K562 (cell line): Measurements from ENCODE around the gene TNFRSF18. TPM values are rescaled to one million over a fixed set of nuclear protein-coding genes. Genes with fewer than 3 reads are reported as not detected.

Experiments
- CBFA2T3 ChIP-seq: fragments of 450-650 bp; IDR thresholded peaks from 2 replicates; pipeline ENCODE4 v1.6.1; 2017
- DPF2 ChIP-seq: fragments of 450-650 bp; IDR thresholded peaks from 2 replicates; pipeline ENCODE4 v1.6.1; 2016
- EP300 ChIP-seq: IDR thresholded peaks from 2 replicates; pipeline ENCODE4 v1.6.1; 2012; ENCODE audit warnings: low read length, improper control_type of control experiment
- GABPA ChIP-seq: fragments of 200-800 bp; sonication (Bioruptor generic); conservative IDR thresholded peaks from 2 replicates; pipeline ENCODE4 v1.6.1; 2016; ENCODE audit warnings: low read depth, missing genetic modification characterization, missing compliant biosample characterization
- GABPB1 ChIP-seq: sonication (generic); formaldehyde crosslinking; IDR thresholded peaks from 2 replicates; pipeline ENCODE4 v1.8.0; 2022; ENCODE audit warnings: mild to moderate bottlenecking, missing genetic modification reagents
- GTF2E2 ChIP-seq: fragments of 200-800 bp; sonication (Bioruptor generic); IDR thresholded peaks from 2 replicates; pipeline ENCODE4 v1.6.1; 2016; ENCODE audit warnings: missing genetic modification characterization, missing compliant biosample characterization
- HIVEP1 ChIP-seq: fragments of 250-450 bp; sonication (Bioruptor Pico); IDR thresholded peaks from 2 replicates; pipeline ENCODE4 v1.4.0; 2020; ENCODE audit warnings: mild to moderate bottlenecking
- JUND ChIP-seq, 2 experiments: IDR thresholded peaks; 2 replicates in 1 of 2; 3 replicates in 1 of 2; pipeline ENCODE4 v1.6.1; 2011; ENCODE audit warnings: borderline replicate concordance in 2 of 2, low read depth in 2 of 2, low read length in 2 of 2, improper control_type of control experiment in 1 of 2, missing biosample characterization in 1 of 2, missing genetic modification characterization in 1 of 2, missing genetic modification reagents in 1 of 2
- LARP7 ChIP-seq: fragments of 450-650 bp; IDR thresholded peaks from 2 replicates; pipeline ENCODE4 v1.6.1; 2016
- MBD2 ChIP-seq: sonication (generic); IDR thresholded peaks from 2 replicates; pipeline ENCODE4 v1.6.1; 2016; ENCODE audit warnings: low read depth, borderline replicate concordance
- NBN ChIP-seq: fragments of 450-650 bp; IDR thresholded peaks from 2 replicates; pipeline ENCODE4 v1.6.1; 2016; ENCODE audit warnings: low read depth, mild to moderate bottlenecking
- OTX1 ChIP-seq: fragments of 450-650 bp; formaldehyde crosslinking; IDR thresholded peaks from 2 replicates; pipeline ENCODE4 v1.4.0; 2022; ENCODE audit warnings: mild to moderate bottlenecking
- PHB2 ChIP-seq: fragments of 450-650 bp; IDR thresholded peaks from 2 replicates; pipeline ENCODE4 v1.6.1; 2017; ENCODE audit warnings: low read depth
- PHTF2 ChIP-seq: fragments of 250-450 bp; sonication (Bioruptor Pico); IDR thresholded peaks from 2 replicates; pipeline ENCODE4 v1.5.0; 2021; ENCODE audit warnings: mild to moderate bottlenecking
- SIN3A ChIP-seq, 2 experiments: fragments of 150-350 bp in 1 of 2; IDR thresholded peaks; 2 replicates each; pipeline ENCODE4 v1.6.1; 2011 to 2016; ENCODE audit warnings: borderline replicate concordance in 2 of 2, low read depth in 2 of 2, low read length in 2 of 2, mild to moderate bottlenecking in 2 of 2, moderate library complexity in 2 of 2; ENCODE audit not compliant: control insufficient read depth in 1 of 2
- SMARCA4 ChIP-seq: fragments of 450-650 bp; IDR thresholded peaks from 2 replicates; pipeline ENCODE4 v1.6.1; 2016
- TEAD4 ChIP-seq, 2 experiments: sonication (generic) in 1 of 2; formaldehyde crosslinking in 1 of 2; IDR thresholded peaks; 2 replicates each; pipeline versions ENCODE4 v1.6.1 to v1.8.0; 2012 to 2022; ENCODE audit warnings: borderline replicate concordance in 1 of 2, inconsistent platforms in 1 of 2, low read length in 1 of 2, mild to moderate bottlenecking in 1 of 2, missing genetic modification reagents in 1 of 2
- TFAM ChIP-seq: fragments of 250-450 bp; sonication (Bioruptor Pico); conservative IDR thresholded peaks from 2 replicates; pipeline ENCODE4 v1.5.0; 2021; ENCODE audit warnings: mild to moderate bottlenecking, moderate library complexity
- ZNF830 ChIP-seq: fragments of 250-450 bp; sonication (Bioruptor Pico); IDR thresholded peaks from 2 replicates; pipeline ENCODE4 v1.5.0; 2021; ENCODE audit warnings: mild to moderate bottlenecking
- polyA plus RNA-seq, 8 experiments: library from polyadenylated mRNA; depleted of rRNA in 4 of 8; stranded (reverse) in 5 of 8; unstranded in 3 of 8; fragments of >200 nt; fragmentation: Nextera tagmentation in 2 of 8; fragmentation: Illumina TruSeq in 1 of 8; extraction: Ambion mirVana in 2 of 8; extraction: Trizol in 1 of 8; gene quantifications; 2 replicates each; pipeline versions ENCODE4 v1.2.1 to v1.2.3, GENCODE V29; 2011 to 2014; ENCODE audit warnings: inconsistent platforms in 1 of 8, missing spikeins in 1 of 8
- total RNA-seq, 7 experiments: library from RNA; depleted of rRNA in 6 of 7; stranded (reverse); fragments of >200 nt in 6 of 7; fragmentation: Illumina TruSeq in 2 of 7; extraction: Trizol in 2 of 7; gene quantifications; 2 replicates each; pipeline versions ENCODE4 v1.2.1 to v1.2.3, GENCODE V29; 2011 to 2021; ENCODE audit warnings: low replicate concordance in 1 of 7
- TF ChIP-seq, protein P1 (sequence below): fragments of 450-650 bp; IDR thresholded peaks from 2 replicates; pipeline ENCODE4 v1.6.1; 2018; ENCODE audit warnings: mild to moderate bottlenecking, low read depth; ENCODE audit not compliant: partially characterized antibody
- TF ChIP-seq, protein P2 (sequence below): sonication (generic); formaldehyde crosslinking; IDR thresholded peaks from 2 replicates; pipeline ENCODE4 v1.8.0; 2023; ENCODE audit warnings: mild to moderate bottlenecking, missing genetic modification reagents
- TF ChIP-seq, protein P3 (sequence below): fragments of 450-650 bp; IDR thresholded peaks from 2 replicates; pipeline ENCODE4 v1.6.1; 2017; ENCODE audit warnings: mild to moderate bottlenecking, moderate library complexity

The TNFRSF18 gene
- total and polyA plus RNA-seq, 9 of the 15 experiments (the other 6 are each of a cell fraction or from before 2014, with no cell fraction given): 0.24 to 0.27 TPM; not detected in 7

DNA sequence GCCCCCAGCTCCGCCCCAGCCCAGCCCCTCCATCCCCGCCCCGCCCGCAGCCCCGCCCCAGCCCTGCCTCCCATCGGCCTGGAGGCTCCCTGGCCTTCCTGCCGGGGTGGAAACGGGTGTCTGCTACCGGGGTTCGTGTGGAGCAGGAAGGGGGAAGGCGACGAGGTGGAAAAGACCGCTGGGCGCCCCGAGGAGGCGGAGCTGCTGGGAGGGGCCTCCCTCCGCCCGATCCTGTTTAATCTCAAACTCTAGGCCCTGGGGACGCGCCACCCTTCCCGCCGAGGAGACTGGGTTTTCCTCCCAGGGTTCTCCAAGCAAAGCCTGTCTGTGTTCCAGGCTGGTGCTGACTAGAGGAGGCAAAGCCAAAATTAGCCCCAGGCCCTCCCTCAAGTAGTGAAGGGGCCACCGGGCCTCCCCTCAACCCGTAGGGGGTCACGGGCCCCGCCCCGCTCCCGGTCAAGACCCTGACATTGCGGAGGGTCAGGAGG lies 48.9 kb downstream of the TNFRSF18 start (continued):
- TF ChIP-seq DPF2: peak; percentile 25; the same call in 1 of the 2 replicates
- TF ChIP-seq, protein P1, sequence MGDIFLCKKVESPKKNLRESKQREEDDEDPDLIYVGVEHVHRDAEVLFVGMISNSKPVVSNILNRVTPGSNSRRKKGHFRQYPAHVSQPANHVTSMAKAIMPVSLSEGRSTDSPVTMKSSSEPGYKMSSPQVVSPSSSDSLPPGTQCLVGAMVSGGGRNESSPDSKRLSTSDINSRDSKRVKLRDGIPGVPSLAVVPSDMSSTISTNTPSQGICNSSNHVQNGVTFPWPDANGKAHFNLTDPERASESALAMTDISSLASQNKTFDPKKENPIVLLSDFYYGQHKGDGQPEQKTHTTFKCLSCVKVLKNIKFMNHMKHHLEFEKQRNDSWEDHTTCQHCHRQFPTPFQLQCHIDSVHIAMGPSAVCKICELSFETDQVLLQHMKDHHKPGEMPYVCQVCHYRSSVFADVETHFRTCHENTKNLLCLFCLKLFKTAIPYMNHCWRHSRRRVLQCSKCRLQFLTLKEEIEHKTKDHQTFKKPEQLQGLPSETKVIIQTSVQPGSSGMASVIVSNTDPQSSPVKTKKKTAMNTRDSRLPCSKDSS: no peak
- 0 out of 4 replicates have a peak, but pooled peaks have one; percentile 21 to 31 for TF ChIP-seq SIN3A (IDR thresholded peaks at IDR 0.05; ENCODE audit: borderline replicate concordance in 2 of 2, control insufficient read depth in 1 of 2, low read depth in 2 of 2, low read length in 2 of 2)
- 0 out of 2 replicates have a peak, but pooled peaks have one; percentile 25 for TF ChIP-seq EP300
- TF ChIP-seq OTX1 (CRISPR knock-in tag): peak; percentile 71; the same call in 1 of the 2 replicates
- peak; percentile 96; the same call in 1 of the 2 replicates for TF ChIP-seq ZNF830
- TF ChIP-seq PHB2: no peak
- TF ChIP-seq, protein P2, sequence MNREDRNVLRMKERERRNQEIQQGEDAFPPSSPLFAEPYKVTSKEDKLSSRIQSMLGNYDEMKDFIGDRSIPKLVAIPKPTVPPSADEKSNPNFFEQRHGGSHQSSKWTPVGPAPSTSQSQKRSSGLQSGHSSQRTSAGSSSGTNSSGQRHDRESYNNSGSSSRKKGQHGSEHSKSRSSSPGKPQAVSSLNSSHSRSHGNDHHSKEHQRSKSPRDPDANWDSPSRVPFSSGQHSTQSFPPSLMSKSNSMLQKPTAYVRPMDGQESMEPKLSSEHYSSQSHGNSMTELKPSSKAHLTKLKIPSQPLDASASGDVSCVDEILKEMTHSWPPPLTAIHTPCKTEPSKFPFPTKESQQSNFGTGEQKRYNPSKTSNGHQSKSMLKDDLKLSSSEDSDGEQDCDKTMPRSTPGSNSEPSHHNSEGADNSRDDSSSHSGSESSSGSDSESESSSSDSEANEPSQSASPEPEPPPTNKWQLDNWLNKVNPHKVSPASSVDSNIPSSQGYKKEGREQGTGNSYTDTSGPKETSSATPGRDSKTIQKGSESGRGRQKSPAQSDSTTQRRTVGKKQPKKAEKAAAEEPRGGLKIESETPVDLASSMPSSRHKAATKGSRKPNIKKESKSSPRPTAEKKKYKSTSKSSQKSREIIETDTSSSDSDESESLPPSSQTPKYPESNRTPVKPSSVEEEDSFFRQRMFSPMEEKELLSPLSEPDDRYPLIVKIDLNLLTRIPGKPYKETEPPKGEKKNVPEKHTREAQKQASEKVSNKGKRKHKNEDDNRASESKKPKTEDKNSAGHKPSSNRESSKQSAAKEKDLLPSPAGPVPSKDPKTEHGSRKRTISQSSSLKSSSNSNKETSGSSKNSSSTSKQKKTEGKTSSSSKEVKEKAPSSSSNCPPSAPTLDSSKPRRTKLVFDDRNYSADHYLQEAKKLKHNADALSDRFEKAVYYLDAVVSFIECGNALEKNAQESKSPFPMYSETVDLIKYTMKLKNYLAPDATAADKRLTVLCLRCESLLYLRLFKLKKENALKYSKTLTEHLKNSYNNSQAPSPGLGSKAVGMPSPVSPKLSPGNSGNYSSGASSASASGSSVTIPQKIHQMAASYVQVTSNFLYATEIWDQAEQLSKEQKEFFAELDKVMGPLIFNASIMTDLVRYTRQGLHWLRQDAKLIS: peak; percentile 91; the same call in 1 of the 2 replicates
- TF ChIP-seq NBN: no peak; the same call in 1 of the 2 replicates
- TF ChIP-seq MBD2: peak; percentile 30; the same call in 1 of the 2 replicates
- TF ChIP-seq SMARCA4: peak; percentile 43; the same call in 1 of the 2 replicates
- TF ChIP-seq GTF2E2 (tag): 0 out of 2 replicates have a peak, but pooled peaks have one; percentile 89
- peak; percentile 69 for TF ChIP-seq GABPA (tag)
- TF ChIP-seq GABPB1 (CRISPR knock-in tag): no peak; the same call in 1 of the 2 replicates
- no peak for TF ChIP-seq PHTF2 (CRISPR knock-in tag)
- no peak for TF ChIP-seq TEAD4 (IDR thresholded peaks at IDR 0.05; ENCODE audit: low read length)
- no peak for TF ChIP-seq TEAD4 (CRISPR knock-in tag; IDR thresholded peaks at IDR 0.05; ENCODE audit: borderline replicate concordance)
- TF ChIP-seq LARP7: no peak
- peak; percentile 35; the same call in 1 of the 2 replicates for TF ChIP-seq JUND (IDR thresholded peaks at IDR 0.05; ENCODE audit: borderline replicate concordance, low read depth, low read length)
- TF ChIP-seq JUND (tag; IDR thresholded peaks at IDR 0.05; ENCODE audit: borderline replicate concordance, low read depth, low read length): no peak
- TF ChIP-seq, protein P3, sequence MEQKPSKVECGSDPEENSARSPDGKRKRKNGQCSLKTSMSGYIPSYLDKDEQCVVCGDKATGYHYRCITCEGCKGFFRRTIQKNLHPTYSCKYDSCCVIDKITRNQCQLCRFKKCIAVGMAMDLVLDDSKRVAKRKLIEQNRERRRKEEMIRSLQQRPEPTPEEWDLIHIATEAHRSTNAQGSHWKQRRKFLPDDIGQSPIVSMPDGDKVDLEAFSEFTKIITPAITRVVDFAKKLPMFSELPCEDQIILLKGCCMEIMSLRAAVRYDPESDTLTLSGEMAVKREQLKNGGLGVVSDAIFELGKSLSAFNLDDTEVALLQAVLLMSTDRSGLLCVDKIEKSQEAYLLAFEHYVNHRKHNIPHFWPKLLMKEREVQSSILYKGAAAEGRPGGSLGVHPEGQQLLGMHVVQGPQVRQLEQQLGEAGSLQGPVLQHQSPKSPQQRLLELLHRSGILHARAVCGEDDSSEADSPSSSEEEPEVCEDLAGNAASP: no peak
- TF ChIP-seq HIVEP1 (CRISPR knock-in tag): 0 out of 2 replicates have a peak, but pooled peaks have one; percentile 2
- no peak for TF ChIP-seq CBFA2T3
- TF ChIP-seq TFAM (CRISPR knock-in tag): no peak
